A549 (cell line): ENCODE results near the gene BOLA3.
"Not testable (repeated sequence)": the region's sequence is repeated elsewhere in the genome, so short reads cannot be mapped to it uniquely, and the experiment has no call there.

Source experiments
- CTCF ChIP-seq: fragments of >200 bp; sonication (Bioruptor Twin); formaldehyde crosslinking; IDR thresholded peaks from 3 replicates; pipeline ENCODE4 v1.5.1; 2016
- ELK1 ChIP-seq: fragments of 150-350 bp; IDR thresholded peaks from 2 replicates; pipeline ENCODE4 v1.6.1; 2014; ENCODE audit warnings: low read depth, mild to moderate bottlenecking, low read length
- HDAC2 ChIP-seq: fragments of 200-600 bp; sonication (generic); IDR thresholded peaks from 2 replicates; pipeline ENCODE4 v1.6.1; 2016
- POLR2A ChIP-seq: IDR thresholded peaks from 2 replicates; pipeline ENCODE4 v1.6.1; 2012; ENCODE audit warnings: mild to moderate bottlenecking, low read length

GRCh38 chr2:74123955-74124354 is 23.8 kb downstream of the BOLA3 start:
- not testable (repeated sequence) for TF ChIP-seq CTCF, POLR2A, ELK1, HDAC2
